ENCODE results near the gene PTPRR. TPM values are rescaled to one million over a fixed set of nuclear protein-coding genes. Genes with fewer than 3 reads are reported as not detected.

PTPRR gene
- total and polyA plus RNA-seq, 4 donors: 0.17 to 1.5 (median 0.61) TPM

GRCh38 chr12:70667253-70667652 lies 253.3 kb downstream of the PTPRR start:
- ATAC-seq (ENCODE audit: insufficient read depth, low FRiP score): no peak
- 87 to 90% methylated on average over 2 of the region's 2 CpGs for WGBS, 2 donors
- H3K36me3 ChIP-seq (ENCODE audit: control insufficient read depth in 4 of 4, insufficient read depth in 4 of 4, low read length in 4 of 4): no peaks in the 10 kb centered on the region

GRCh38 chr12:70666364-70666763 lies 254.2 kb downstream of the PTPRR start:
- ATAC-seq (ENCODE audit: insufficient read depth, low FRiP score) (no peak), DNase-seq (no peak)
- peaks cover 0 to 2% (median 0%) of the 10 kb centered on the region in 5 donors for H3K4me1 ChIP-seq (ENCODE audit: control insufficient read depth in 5 of 5, insufficient read depth in 5 of 5, low read length in 5 of 5)
- TF ChIP-seq CTCF (IDR thresholded peaks at IDR 0.05; ENCODE audit: control extremely low read depth, extremely low read depth): no peak
- H3K36me3 ChIP-seq (ENCODE audit: control insufficient read depth in 4 of 4, insufficient read depth in 4 of 4, low read length in 4 of 4): no peaks in the 10 kb centered on the region
- H3K27me3 ChIP-seq (ENCODE audit: control insufficient read depth in 3 of 3, insufficient read depth in 3 of 3, low read length in 2 of 3): no peaks in the 10 kb centered on the region
- WGBS, 2 donors: 95 to 96% methylated on average over 1 of the region's 1 CpG
- peaks cover 0 to 2% (median 0%) of the 10 kb centered on the region in 4 donors for H3K9me3 ChIP-seq (ENCODE audit: control insufficient read depth in 4 of 4, insufficient read depth in 3 of 4, low read length in 3 of 4)
- no peak overlapping the region for H3K27ac ChIP-seq (ENCODE audit: low read depth in 1 of 2, low read length in 1 of 2)
- no peak overlapping the region for H3K9ac ChIP-seq (ENCODE audit: insufficient read depth in 1 of 2, low read length in 2 of 2)
- H3K4me3 ChIP-seq: no peak overlapping the region

More at GRCh38 chr12:70667253-70667652, 253.3 kb downstream of the PTPRR start:
- no peak overlapping the region for H3K27ac ChIP-seq (ENCODE audit: low read depth in 1 of 2, low read length in 1 of 2)
- peaks cover 0 to 2% (median 0%) of the 10 kb centered on the region in 4 donors for H3K9me3 ChIP-seq (ENCODE audit: control insufficient read depth in 4 of 4, insufficient read depth in 3 of 4, low read length in 3 of 4)
- H3K27me3 ChIP-seq (ENCODE audit: control insufficient read depth in 3 of 3, insufficient read depth in 3 of 3, low read length in 2 of 3): no peaks in the 10 kb centered on the region
- no peak for TF ChIP-seq CTCF (IDR thresholded peaks at IDR 0.05; ENCODE audit: control extremely low read depth, extremely low read depth)
- peaks cover 0 to 2% (median 0%) of the 10 kb centered on the region in 5 donors for H3K4me1 ChIP-seq (ENCODE audit: control insufficient read depth in 5 of 5, insufficient read depth in 5 of 5, low read length in 5 of 5)
- no peak overlapping the region for H3K4me3 ChIP-seq
- no peak for DNase-seq
- H3K9ac ChIP-seq (ENCODE audit: insufficient read depth in 1 of 2, low read length in 2 of 2): no peak overlapping the region

- Histone ChIP-seq H3K9me3 (ENCODE audit: control insufficient read depth in 4 of 4, insufficient read depth in 3 of 4, low read length in 3 of 4) (peaks cover 0 to 2% (median 0%) of the 10 kb centered on the region in 4 donors), H3K27ac (ENCODE audit: low read depth in 1 of 2, low read length in 1 of 2) (no peak overlapping the region), H3K27me3 (ENCODE audit: control insufficient read depth in 3 of 3, insufficient read depth in 3 of 3, low read length in 2 of 3) (no peaks in the 10 kb centered on the region), H3K4me3 (no peak overlapping the region), H3K4me1 (ENCODE audit: control insufficient read depth in 5 of 5, insufficient read depth in 5 of 5, low read length in 5 of 5) (peaks cover 0 to 2% (median 0%) of the 10 kb centered on the region in 5 donors), H3K36me3 (ENCODE audit: control insufficient read depth in 4 of 4, insufficient read depth in 4 of 4, low read length in 4 of 4) (no peaks in the 10 kb centered on the region), H3K9ac (ENCODE audit: insufficient read depth in 1 of 2, low read length in 2 of 2) (no peak overlapping the region)
- peak in 1 of 3 donors; percentile 13 for DNase-seq
- no peak for TF ChIP-seq CTCF (IDR thresholded peaks at IDR 0.05; ENCODE audit: control extremely low read depth, extremely low read depth)
- no peak for ATAC-seq (ENCODE audit: insufficient read depth, low FRiP score)
- 44 to 70% methylated on average over 7 of the region's 7 CpGs for WGBS, 2 donors
Observed at GRCh38 chr12:70664465-70664881, 256.1 kb downstream of the PTPRR start.

- TF ChIP-seq CTCF (IDR thresholded peaks at IDR 0.05; ENCODE audit: control extremely low read depth, extremely low read depth): no peak
- ATAC-seq (ENCODE audit: insufficient read depth, low FRiP score): no peak
- WGBS, 2 donors: 89 to 91% methylated on average over 1 of the region's 1 CpG
- H3K4me1 ChIP-seq (ENCODE audit: control insufficient read depth in 5 of 5, insufficient read depth in 5 of 5, low read length in 5 of 5): peaks cover 0 to 2% (median 0%) of the 10 kb centered on the region in 5 donors
- H3K27me3 ChIP-seq (ENCODE audit: control insufficient read depth in 3 of 3, insufficient read depth in 3 of 3, low read length in 2 of 3): no peaks in the 10 kb centered on the region
- H3K4me3 ChIP-seq: no peak overlapping the region
- H3K9ac ChIP-seq (ENCODE audit: insufficient read depth in 1 of 2, low read length in 2 of 2): no peak overlapping the region
- peaks cover 0 to 2% (median 0%) of the 10 kb centered on the region in 4 donors for H3K9me3 ChIP-seq (ENCODE audit: control insufficient read depth in 4 of 4, insufficient read depth in 3 of 4, low read length in 3 of 4)
- H3K36me3 ChIP-seq (ENCODE audit: control insufficient read depth in 4 of 4, insufficient read depth in 4 of 4, low read length in 4 of 4): no peaks in the 10 kb centered on the region
- H3K27ac ChIP-seq (ENCODE audit: low read depth in 1 of 2, low read length in 1 of 2): no peak overlapping the region
- no peak for DNase-seq
Observed at GRCh38 chr12:70663838-70664237, 256.7 kb downstream of the PTPRR start.

Measured in lung (tissue), 12 donors.